ENCODE data around the gene SPATA17. TPM values are rescaled to one million over a fixed set of nuclear protein-coding genes. Genes with fewer than 3 reads are reported as not detected.

SPATA17 gene
- total and polyA plus RNA-seq, 2 experiments from 2014 or later, result 1.00 to 2.9 TPM

DNA sequence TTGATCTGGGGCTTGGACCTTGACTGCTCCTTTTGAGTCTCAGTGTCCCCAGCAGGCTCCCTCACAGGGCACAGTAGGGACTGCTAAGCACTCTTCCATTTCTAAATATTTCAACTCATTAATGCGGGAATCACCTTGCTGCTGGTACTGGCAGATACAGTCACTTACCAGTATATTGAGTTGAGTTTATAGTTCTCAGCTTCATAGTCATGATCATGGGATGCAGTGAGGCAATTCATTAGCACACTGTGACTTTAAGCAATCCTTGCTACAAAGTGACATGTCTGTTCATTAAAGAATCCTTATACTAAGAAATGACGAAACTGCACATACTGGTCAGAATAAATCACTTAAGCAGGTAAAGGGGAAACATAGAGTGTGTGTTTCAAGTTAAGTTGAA is 240.8 kb downstream of the SPATA17 start:
- Histone ChIP-seq H3K27ac (no peak overlapping the region), H3K4me1 (ENCODE audit: insufficient read depth) (no peaks in the 10 kb centered on the region), H4K20me1 (ENCODE audit: insufficient read depth, poor library complexity, severe bottlenecking) (no peaks in the 10 kb centered on the region), H3K36me3 (replicated peaks; ENCODE audit: insufficient read depth, low read depth) (no peaks in the 10 kb centered on the region), H3K9me3 (ENCODE audit: low read depth) (no peaks in the 10 kb centered on the region), H3K79me2 (no peaks in the 10 kb centered on the region), H3K9me2 (replicated peaks; ENCODE audit: insufficient read depth) (no peaks in the 10 kb centered on the region), H2AFZ (no peak overlapping the region), H3K4me3 (no peak overlapping the region), H3K4me2 (no peak overlapping the region), H3K27me3 (no peaks in the 10 kb centered on the region)
- WGBS (ENCODE audit: low lambda C conversion rate, missing lambda C conversion rate), result 100% methylated on average over 2 of the region's 2 CpGs
- no peak for TF ChIP-seq EZH2 (IDR thresholded peaks at IDR 0.05; ENCODE audit: borderline replicate concordance)
- TF ChIP-seq, protein P1, sequence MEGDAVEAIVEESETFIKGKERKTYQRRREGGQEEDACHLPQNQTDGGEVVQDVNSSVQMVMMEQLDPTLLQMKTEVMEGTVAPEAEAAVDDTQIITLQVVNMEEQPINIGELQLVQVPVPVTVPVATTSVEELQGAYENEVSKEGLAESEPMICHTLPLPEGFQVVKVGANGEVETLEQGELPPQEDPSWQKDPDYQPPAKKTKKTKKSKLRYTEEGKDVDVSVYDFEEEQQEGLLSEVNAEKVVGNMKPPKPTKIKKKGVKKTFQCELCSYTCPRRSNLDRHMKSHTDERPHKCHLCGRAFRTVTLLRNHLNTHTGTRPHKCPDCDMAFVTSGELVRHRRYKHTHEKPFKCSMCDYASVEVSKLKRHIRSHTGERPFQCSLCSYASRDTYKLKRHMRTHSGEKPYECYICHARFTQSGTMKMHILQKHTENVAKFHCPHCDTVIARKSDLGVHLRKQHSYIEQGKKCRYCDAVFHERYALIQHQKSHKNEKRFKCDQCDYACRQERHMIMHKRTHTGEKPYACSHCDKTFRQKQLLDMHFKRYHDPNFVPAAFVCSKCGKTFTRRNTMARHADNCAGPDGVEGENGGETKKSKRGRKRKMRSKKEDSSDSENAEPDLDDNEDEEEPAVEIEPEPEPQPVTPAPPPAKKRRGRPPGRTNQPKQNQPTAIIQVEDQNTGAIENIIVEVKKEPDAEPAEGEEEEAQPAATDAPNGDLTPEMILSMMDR (IDR thresholded peaks at IDR 0.05; ENCODE audit: poor library complexity), result no peak
- TF ChIP-seq EZH2phosphoT487 (IDR thresholded peaks at IDR 0.05; ENCODE audit: low read depth, severe bottlenecking, unreplicated experiment), result no peak
- DNase-seq (ENCODE audit: low spot score), result no peak

DNA sequence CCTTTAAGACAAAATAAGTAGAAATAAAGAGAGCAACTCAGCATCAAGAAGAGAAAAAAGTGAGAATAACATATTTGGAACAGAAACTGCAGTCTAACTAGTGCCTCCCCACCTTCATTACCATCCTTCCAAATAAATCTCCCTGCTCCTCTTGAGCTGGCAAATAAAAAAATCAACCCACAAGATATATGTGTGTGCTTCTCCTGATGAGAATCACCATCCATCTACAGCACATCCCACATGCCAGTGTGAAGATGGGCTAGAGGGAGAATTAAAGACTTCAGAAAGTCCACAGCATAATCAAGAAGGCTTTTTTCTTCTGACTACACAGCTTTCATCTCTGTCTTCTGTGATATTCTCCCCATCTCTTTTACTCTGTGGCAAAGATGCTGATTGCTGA is 244.1 kb downstream of the SPATA17 start:
- no peaks in the 10 kb centered on the region for H3K9me2 ChIP-seq (replicated peaks; ENCODE audit: insufficient read depth)
- H3K27me3 ChIP-seq, result no peaks in the 10 kb centered on the region
- no peak for DNase-seq (ENCODE audit: low spot score)
- H3K36me3 ChIP-seq (replicated peaks; ENCODE audit: insufficient read depth, low read depth), result no peaks in the 10 kb centered on the region
- H3K9me3 ChIP-seq (ENCODE audit: low read depth), result no peaks in the 10 kb centered on the region
- H4K20me1 ChIP-seq (ENCODE audit: insufficient read depth, poor library complexity, severe bottlenecking), result no peaks in the 10 kb centered on the region
- no peaks in the 10 kb centered on the region for H3K4me1 ChIP-seq (ENCODE audit: insufficient read depth)
- H3K4me3 ChIP-seq, result no peak overlapping the region
- H2AFZ ChIP-seq, result no peak overlapping the region
- H3K27ac ChIP-seq, result no peak overlapping the region
- TF ChIP-seq, protein P1 (IDR thresholded peaks at IDR 0.05; ENCODE audit: poor library complexity), result no peak
- TF ChIP-seq EZH2 (IDR thresholded peaks at IDR 0.05; ENCODE audit: borderline replicate concordance) (no peak), EZH2phosphoT487 (IDR thresholded peaks at IDR 0.05; ENCODE audit: low read depth, severe bottlenecking, unreplicated experiment) (no peak)
- H3K4me2 ChIP-seq, result no peak overlapping the region
- no peaks in the 10 kb centered on the region for H3K79me2 ChIP-seq

DNA sequence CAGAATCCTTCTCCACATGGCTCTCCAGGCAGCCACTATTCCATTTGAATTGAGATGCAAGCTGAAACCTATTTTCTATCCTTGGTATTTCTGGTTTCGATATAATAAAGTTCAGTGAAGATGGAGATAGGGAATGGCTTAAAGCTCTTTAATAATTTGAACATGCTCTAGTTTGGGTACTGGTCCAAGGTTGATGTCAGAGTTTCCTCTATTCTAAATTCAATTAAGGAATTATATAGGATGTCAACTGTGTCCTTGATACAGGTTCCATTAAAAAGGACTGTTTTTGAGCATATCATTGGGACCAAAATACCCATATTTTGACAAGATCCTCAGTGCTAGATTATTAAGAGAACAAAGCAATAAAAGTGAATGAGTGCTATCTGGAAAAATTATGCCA is 245.3 kb downstream of the SPATA17 start:
- no peak overlapping the region for H3K4me3 ChIP-seq
- H3K79me2 ChIP-seq, result no peaks in the 10 kb centered on the region
- WGBS (ENCODE audit: low lambda C conversion rate, missing lambda C conversion rate), result 93% methylated on average over 1 of the region's 1 CpG
- H3K4me1 ChIP-seq (ENCODE audit: insufficient read depth), result no peaks in the 10 kb centered on the region
- no peaks in the 10 kb centered on the region for H3K36me3 ChIP-seq (replicated peaks; ENCODE audit: insufficient read depth, low read depth)
- no peak overlapping the region for H3K4me2 ChIP-seq
- no peaks in the 10 kb centered on the region for H3K27me3 ChIP-seq
- H3K27ac ChIP-seq, result no peak overlapping the region
- TF ChIP-seq EZH2 (IDR thresholded peaks at IDR 0.05; ENCODE audit: borderline replicate concordance), result no peak
- TF ChIP-seq, protein P1 (IDR thresholded peaks at IDR 0.05; ENCODE audit: poor library complexity), result no peak
- no peak for TF ChIP-seq EZH2phosphoT487 (IDR thresholded peaks at IDR 0.05; ENCODE audit: low read depth, severe bottlenecking, unreplicated experiment)
- H3K9me2 ChIP-seq (replicated peaks; ENCODE audit: insufficient read depth), result no peaks in the 10 kb centered on the region
- H2AFZ ChIP-seq, result no peak overlapping the region
- no peak for DNase-seq (ENCODE audit: low spot score)
- H4K20me1 ChIP-seq (ENCODE audit: insufficient read depth, poor library complexity, severe bottlenecking), result no peaks in the 10 kb centered on the region
- H3K9me3 ChIP-seq (ENCODE audit: low read depth), result no peaks in the 10 kb centered on the region

DNA sequence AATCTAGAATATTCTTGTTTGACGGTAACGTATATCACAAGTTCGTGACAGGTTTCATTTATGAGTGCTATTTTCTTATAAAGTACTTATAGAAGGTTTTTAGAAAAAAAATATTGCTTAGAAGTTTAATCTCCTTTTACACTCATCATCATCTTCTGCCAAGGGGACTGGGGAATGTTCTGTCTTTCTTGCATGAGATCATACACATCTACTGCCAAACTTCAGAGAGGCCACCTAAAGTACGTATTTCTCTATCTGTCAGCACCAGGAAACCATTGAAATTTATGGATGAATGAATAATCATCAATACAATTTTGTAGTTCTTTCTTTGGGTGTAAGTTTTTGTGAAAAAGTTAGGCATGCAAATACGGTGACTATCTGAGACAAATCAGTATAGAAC is 245.8 kb downstream of the SPATA17 start:
- TF ChIP-seq EZH2 (IDR thresholded peaks at IDR 0.05; ENCODE audit: borderline replicate concordance) (no peak), EZH2phosphoT487 (IDR thresholded peaks at IDR 0.05; ENCODE audit: low read depth, severe bottlenecking, unreplicated experiment) (no peak)
- TF ChIP-seq, protein P1 (IDR thresholded peaks at IDR 0.05; ENCODE audit: poor library complexity), result no peak
- no peak overlapping the region for H3K4me2 ChIP-seq
- H3K4me3 ChIP-seq, result no peak overlapping the region
- DNase-seq (ENCODE audit: low spot score), result no peak
- H3K27ac ChIP-seq, result no peak overlapping the region
- H3K9me3 ChIP-seq (ENCODE audit: low read depth), result no peaks in the 10 kb centered on the region
- H3K27me3 ChIP-seq, result no peaks in the 10 kb centered on the region
- no peaks in the 10 kb centered on the region for H4K20me1 ChIP-seq (ENCODE audit: insufficient read depth, poor library complexity, severe bottlenecking)
- no peaks in the 10 kb centered on the region for H3K36me3 ChIP-seq (replicated peaks; ENCODE audit: insufficient read depth, low read depth)
- H3K9me2 ChIP-seq (replicated peaks; ENCODE audit: insufficient read depth), result no peaks in the 10 kb centered on the region
- no peaks in the 10 kb centered on the region for H3K4me1 ChIP-seq (ENCODE audit: insufficient read depth)
- H3K79me2 ChIP-seq, result no peaks in the 10 kb centered on the region
- 75% methylated on average over 5 of the region's 5 CpGs for WGBS (ENCODE audit: low lambda C conversion rate, missing lambda C conversion rate)
- H2AFZ ChIP-seq, result no peak overlapping the region

Measured in hepatocyte (in vitro differentiated cells).